NCI-H187 (cell line): ENCODE results near the gene SLIT1.

ENCODE experiments used
- DNase-seq, 2 experiments: peaks; one replicate each; lab custom pipeline; 2025; lab: John Stamatoyannopoulos, UW

The SLIT1 gene

GRCh38 chr10:97139651-97140048, 46.1 kb downstream of the SLIT1 start:
- no peak for DNase-seq

- DNase-seq: no peak
Measured at GRCh38 chr10:97138846-97139245, 46.9 kb downstream of the SLIT1 start.

GRCh38 chr10:97138174-97138573, 47.6 kb downstream of the SLIT1 start:
- no peak for DNase-seq

GRCh38 chr10:97136756-97137155, 49.0 kb downstream of the SLIT1 start:
- DNase-seq: no peak

GRCh38 chr10:97135464-97135863, 50.3 kb downstream of the SLIT1 start:
- DNase-seq: no peak

GRCh38 chr10:97134983-97135382, 50.8 kb downstream of the SLIT1 start:
- no peak for DNase-seq

GRCh38 chr10:97134110-97134509, 51.6 kb downstream of the SLIT1 start:
- no peak for DNase-seq

GRCh38 chr10:97132273-97132672, 53.5 kb downstream of the SLIT1 start:
- DNase-seq: no peak

- no peak for DNase-seq
Measured at GRCh38 chr10:97131666-97132065, 54.1 kb downstream of the SLIT1 start.

- no peak for DNase-seq
Measured at GRCh38 chr10:97131181-97131628, 54.6 kb downstream of the SLIT1 start.

GRCh38 chr10:97129666-97130065, 56.1 kb downstream of the SLIT1 start:
- DNase-seq: no peak

GRCh38 chr10:97128516-97129154, 57.1 kb downstream of the SLIT1 start:
- DNase-seq: no peak

GRCh38 chr10:97128039-97128492, 57.7 kb downstream of the SLIT1 start:
- DNase-seq: peak; percentile 23 to 59

- DNase-seq: no peak
Measured at GRCh38 chr10:97127509-97127908, 58.2 kb downstream of the SLIT1 start.

- peak in 1 of 2 experiments; percentile 40 for DNase-seq
Measured at GRCh38 chr10:97124211-97124610, 61.5 kb downstream of the SLIT1 start.

GRCh38 chr10:97123765-97124164, 62.0 kb downstream of the SLIT1 start:
- DNase-seq: peak; percentile 42 to 49

GRCh38 chr10:97121041-97121440, 64.7 kb downstream of the SLIT1 start:
- no peak for DNase-seq

GRCh38 chr10:97120370-97120769, 65.4 kb downstream of the SLIT1 start:
- DNase-seq: no peak

GRCh38 chr10:97119058-97119745, 66.6 kb downstream of the SLIT1 start:
- no peak for DNase-seq

GRCh38 chr10:97117372-97117771, 68.4 kb downstream of the SLIT1 start:
- DNase-seq: no peak

- DNase-seq: no peak
Measured at GRCh38 chr10:97116462-97117162, 69.1 kb downstream of the SLIT1 start.

- DNase-seq: no peak
Measured at GRCh38 chr10:97115846-97116245, 69.9 kb downstream of the SLIT1 start.

- no peak for DNase-seq
Measured at GRCh38 chr10:97111615-97112014, 74.1 kb downstream of the SLIT1 start.
